GM23338 (cell line): Measurements from ENCODE around the gene ZNHIT1. TPM values are rescaled to one million over a fixed set of nuclear protein-coding genes. Genes with fewer than 3 reads are reported as not detected.

Experiments used
- ATAC-seq: fragments of 200-7000 bp; cut with Tn5 transposase; 3 replicates; pipeline ENCODE4 v1.9.1; 2020
- DNase-seq: peaks from one replicate; pipeline ENCODE4 v3.0.0-alpha.2; 2015; ENCODE audit warnings: low spot score
- H2AFZ ChIP-seq: fragments of 200-600 bp; sonication (generic); 2 replicates; pipeline ENCODE4 v1.8.0; 2016; ENCODE audit warnings: antibody characterized with exemption, mild to moderate bottlenecking, moderate library complexity
- H3F3A ChIP-seq: fragments of 200-600 bp; sonication (generic); replicated peaks from 2 replicates; pipeline ENCODE4 v1.8.0; 2017; ENCODE audit warnings: antibody characterized with exemption, mixed run types, low read depth
- H3K27ac ChIP-seq: fragments of 200-600 bp; sonication (generic); 2 replicates; pipeline ENCODE4 v1.6.1; 2016; ENCODE audit warnings: low read depth
- H3K27me3 ChIP-seq: fragments of 200-600 bp; sonication (generic); 2 replicates; pipeline ENCODE4 v1.8.0; 2016; ENCODE audit warnings: mild to moderate bottlenecking, mixed run types, moderate library complexity; ENCODE audit not compliant: insufficient read depth
- H3K36me3 ChIP-seq: fragments of 200-600 bp; sonication (generic); 2 replicates; pipeline ENCODE4 v1.8.0; 2016; ENCODE audit warnings: mild to moderate bottlenecking; ENCODE audit not compliant: insufficient read depth
- H3K4me1 ChIP-seq: fragments of 200-600 bp; sonication (generic); 2 replicates; pipeline ENCODE4 v1.8.0; 2016; ENCODE audit warnings: mild to moderate bottlenecking, moderate library complexity; ENCODE audit not compliant: insufficient read depth
- H3K4me2 ChIP-seq: fragments of 200-600 bp; sonication (generic); 2 replicates; pipeline ENCODE4 v1.7.1; 2017; ENCODE audit warnings: mixed run types
- H3K4me3 ChIP-seq: fragments of 200-600 bp; sonication (generic); 2 replicates; pipeline ENCODE4 v1.6.1; 2016; ENCODE audit warnings: mixed run types
- H3K79me2 ChIP-seq: fragments of 200-600 bp; sonication (generic); replicated peaks from 2 replicates; pipeline ENCODE4 v1.8.0; 2017; ENCODE audit warnings: mild to moderate bottlenecking; ENCODE audit not compliant: insufficient read depth
- H3K9me2 ChIP-seq: fragments of 200-600 bp; sonication (generic); 2 replicates; pipeline ENCODE4 v1.8.0; 2017; ENCODE audit not compliant: insufficient read depth
- H4K20me1 ChIP-seq: fragments of 200-600 bp; sonication (generic); replicated peaks from 2 replicates; pipeline ENCODE4 v1.8.0; 2017; ENCODE audit warnings: mild to moderate bottlenecking; ENCODE audit not compliant: insufficient read depth
- H3K27ac Mint-ChIP-seq: 2 replicates; pipeline ENCODE4 v1.8.0; 2020; ENCODE audit warnings: inconsistent platforms, mild to moderate bottlenecking, moderate library complexity, mixed read lengths
- H3K27me3 Mint-ChIP-seq: 3 replicates; pipeline ENCODE4 v1.8.0; 2022; ENCODE audit warnings: low read depth, mild to moderate bottlenecking, moderate library complexity, mixed read lengths, inconsistent platforms; ENCODE audit not compliant: insufficient read depth, poor library complexity
- H3K36me3 Mint-ChIP-seq: 3 replicates; pipeline ENCODE4 v1.8.0; 2021; ENCODE audit warnings: low read depth, mild to moderate bottlenecking, inconsistent platforms, moderate library complexity, mixed read lengths
- H3K4me1 Mint-ChIP-seq: 3 replicates; pipeline ENCODE4 v1.8.0; 2020; ENCODE audit warnings: mild to moderate bottlenecking, inconsistent platforms, mixed read lengths
- H3K4me3 Mint-ChIP-seq: 3 replicates; pipeline ENCODE4 v1.8.0; 2021; ENCODE audit warnings: moderate library complexity, mild to moderate bottlenecking, inconsistent platforms, mixed read lengths
- H3K9me3 Mint-ChIP-seq: 3 replicates; pipeline ENCODE4 v1.8.0; 2020; ENCODE audit warnings: moderate library complexity, mild to moderate bottlenecking, inconsistent platforms, mixed read lengths
- CREB1 ChIP-seq: fragments of 250-450 bp; sonication (Bioruptor Pico); IDR thresholded peaks from 2 replicates; pipeline ENCODE4 v1.5.0; 2020; ENCODE audit warnings: low read depth, mild to moderate bottlenecking, moderate library complexity
- EZH2 ChIP-seq: fragments of 200-600 bp; sonication (generic); IDR thresholded peaks from one replicate; pipeline ENCODE4 v1.8.0; 2017; ENCODE audit warnings: antibody characterized with exemption, mild to moderate bottlenecking, low read depth; ENCODE audit not compliant: unreplicated experiment
- EZH2phosphoT487 ChIP-seq: fragments of 200-600 bp; sonication (generic); IDR thresholded peaks from one replicate; pipeline ENCODE4 v1.8.1; 2018; ENCODE audit warnings: antibody characterized with exemption; ENCODE audit not compliant: unreplicated experiment
- JUNB ChIP-seq: IDR thresholded peaks from one replicate; pipeline ENCODE4 v1.6.1; 2016; ENCODE audit warnings: antibody characterized with exemption; ENCODE audit not compliant: unreplicated experiment
- POLR2AphosphoS5 ChIP-seq: IDR thresholded peaks from 2 replicates; pipeline ENCODE4 v1.6.1; 2016; ENCODE audit warnings: antibody characterized with exemption, low read depth
- STAT1 ChIP-seq: IDR thresholded peaks from one replicate; pipeline ENCODE4 v1.6.1; 2016; ENCODE audit warnings: antibody characterized with exemption; ENCODE audit not compliant: unreplicated experiment
- ZNF114 ChIP-seq: fragments of 250-450 bp; sonication (Bioruptor Pico); IDR thresholded peaks from 2 replicates; pipeline ENCODE4 v1.5.0; 2020; ENCODE audit warnings: mild to moderate bottlenecking, moderate library complexity
- ZNF331 ChIP-seq: fragments of 250-450 bp; sonication (Bioruptor Pico); IDR thresholded peaks from 2 replicates; pipeline ENCODE4 v1.5.0; 2020; ENCODE audit warnings: low read depth, mild to moderate bottlenecking, moderate library complexity
- polyA plus RNA-seq: library from polyadenylated mRNA; unstranded; fragments of >200 nt; fragmentation: Nextera tagmentation; extraction: Ambion mirVana; gene quantifications from 2 replicates; pipeline ENCODE4 v1.2.1, GENCODE V29; 2016
- total RNA-seq: library from RNA; depleted of rRNA; stranded (reverse); fragments of >200 nt; shearing (Covaris generic); gene quantifications from 2 replicates; pipeline ENCODE4 v1.2.3, GENCODE V29; 2014
- TF ChIP-seq, protein P1 (sequence below), 2 experiments: fragments of 200-600 bp in 1 of 2; sonication (generic) in 1 of 2; conservative IDR thresholded peaks; 2 replicates each; pipeline versions ENCODE4 v1.5.1 to v1.6.1; 2016 to 2017; ENCODE audit warnings: antibody characterized with exemption in 2 of 2, low read depth in 2 of 2, mild to moderate bottlenecking in 2 of 2, moderate library complexity in 1 of 2
- TF ChIP-seq, protein P2 (sequence below): IDR thresholded peaks from 2 replicates; pipeline ENCODE4 v1.6.1; 2016; ENCODE audit warnings: antibody characterized with exemption
- TF ChIP-seq, protein P3 (sequence below): IDR thresholded peaks from one replicate; pipeline ENCODE4 v1.6.1; 2018; ENCODE audit warnings: antibody characterized with exemption; ENCODE audit not compliant: unreplicated experiment

ZNHIT1 gene
- total and polyA plus RNA-seq, 2 experiments from 2014 or later: 64.6 to 113 TPM

DNA sequence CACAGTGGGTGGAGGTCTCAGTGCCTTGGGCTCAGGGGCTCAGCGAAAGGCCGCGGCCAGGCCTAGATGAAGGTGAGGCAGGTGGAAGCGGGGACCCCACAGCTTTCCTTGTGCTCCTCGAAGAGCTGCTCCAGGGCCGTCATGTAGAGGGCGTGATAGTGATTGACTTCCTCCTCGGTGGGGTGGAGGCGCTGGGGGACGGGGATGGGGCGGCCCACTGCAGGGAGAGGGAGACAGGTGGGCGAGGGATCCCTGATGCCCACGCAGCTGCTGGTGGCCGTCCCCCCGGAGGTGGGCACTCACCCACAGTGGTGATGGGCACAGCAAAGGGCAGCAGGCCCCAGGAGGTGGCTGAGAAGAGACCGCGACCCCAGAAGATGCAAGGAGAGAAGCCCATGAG, 22.1 kb upstream of the ZNHIT1 start:
- no peaks in the 10 kb centered on the region for H3K36me3 ChIP-seq
- no peaks in the 10 kb centered on the region for H3K9me2 ChIP-seq
- H3K4me1 ChIP-seq: peaks cover 10% of the 10 kb centered on the region
- H3K36me3 Mint-ChIP-seq: no peaks in the 10 kb centered on the region
- H3K27ac Mint-ChIP-seq: no peak overlapping the region
- H2AFZ ChIP-seq: no peak overlapping the region
- DNase-seq: no peak
- H3K4me3 ChIP-seq: no peak overlapping the region
- TF ChIP-seq, protein P1, sequence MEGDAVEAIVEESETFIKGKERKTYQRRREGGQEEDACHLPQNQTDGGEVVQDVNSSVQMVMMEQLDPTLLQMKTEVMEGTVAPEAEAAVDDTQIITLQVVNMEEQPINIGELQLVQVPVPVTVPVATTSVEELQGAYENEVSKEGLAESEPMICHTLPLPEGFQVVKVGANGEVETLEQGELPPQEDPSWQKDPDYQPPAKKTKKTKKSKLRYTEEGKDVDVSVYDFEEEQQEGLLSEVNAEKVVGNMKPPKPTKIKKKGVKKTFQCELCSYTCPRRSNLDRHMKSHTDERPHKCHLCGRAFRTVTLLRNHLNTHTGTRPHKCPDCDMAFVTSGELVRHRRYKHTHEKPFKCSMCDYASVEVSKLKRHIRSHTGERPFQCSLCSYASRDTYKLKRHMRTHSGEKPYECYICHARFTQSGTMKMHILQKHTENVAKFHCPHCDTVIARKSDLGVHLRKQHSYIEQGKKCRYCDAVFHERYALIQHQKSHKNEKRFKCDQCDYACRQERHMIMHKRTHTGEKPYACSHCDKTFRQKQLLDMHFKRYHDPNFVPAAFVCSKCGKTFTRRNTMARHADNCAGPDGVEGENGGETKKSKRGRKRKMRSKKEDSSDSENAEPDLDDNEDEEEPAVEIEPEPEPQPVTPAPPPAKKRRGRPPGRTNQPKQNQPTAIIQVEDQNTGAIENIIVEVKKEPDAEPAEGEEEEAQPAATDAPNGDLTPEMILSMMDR (conservative IDR thresholded peaks at IDR 0.05; ENCODE audit: low read depth in 2 of 2): peak in 1 of 2 experiments; percentile 18; a peak in 1 of 4 replicates
- no peak for TF ChIP-seq ZNF114
- H3K9me3 Mint-ChIP-seq: peaks cover 5% of the 10 kb centered on the region; the same call in 2 of the 3 replicates
- no peak overlapping the region for H3K27ac ChIP-seq
- no peak overlapping the region for H3K4me2 ChIP-seq
- peaks cover 12% of the 10 kb centered on the region for H3K27me3 Mint-ChIP-seq
- no peak for ATAC-seq
- no peaks in the 10 kb centered on the region for H3K79me2 ChIP-seq
- peaks cover 4% of the 10 kb centered on the region; the same call in 1 of the 2 replicates for H3F3A ChIP-seq
- no peaks in the 10 kb centered on the region for H4K20me1 ChIP-seq
- peaks cover 7% of the 10 kb centered on the region; the same call in 1 of the 2 replicates for H3K27me3 ChIP-seq
- H3K4me1 Mint-ChIP-seq: peaks cover 13% of the 10 kb centered on the region
- H3K4me3 Mint-ChIP-seq: no peak overlapping the region

GRCh38 chr7:101197991-101198390, 20.0 kb upstream of the ZNHIT1 start:
- Mint-ChIP-seq H3K27me3 (peaks cover 20% of the 10 kb centered on the region), H3K4me1 (peaks cover 18% of the 10 kb centered on the region), H3K27ac (no peak overlapping the region), H3K36me3 (no peaks in the 10 kb centered on the region), H3K9me3 (no peaks in the 10 kb centered on the region), H3K4me3 (no peak overlapping the region)
- Histone ChIP-seq H3K9me2 (no peaks in the 10 kb centered on the region), H3K36me3 (no peaks in the 10 kb centered on the region), H3K79me2 (no peaks in the 10 kb centered on the region), H3K4me2 (no peak overlapping the region), H3K4me3 (no peak overlapping the region), H3K27me3 (peaks cover 25% of the 10 kb centered on the region), H3F3A (peaks cover 9% of the 10 kb centered on the region), H4K20me1 (no peaks in the 10 kb centered on the region), H3K27ac (no peak overlapping the region), H2AFZ (peak overlapping the region; percentile 59), H3K4me1 (peaks cover 16% of the 10 kb centered on the region)
- peak; percentile 29 for DNase-seq
- ATAC-seq: no peak
- no peak for TF ChIP-seq EZH2
- TF ChIP-seq, protein P1 (conservative IDR thresholded peaks at IDR 0.05; ENCODE audit: low read depth in 2 of 2): no peak
- no peak for TF ChIP-seq STAT1
- TF ChIP-seq ZNF331 (CRISPR knock-in tag): no peak
- TF ChIP-seq EZH2phosphoT487: no peak
- TF ChIP-seq, protein P2, sequence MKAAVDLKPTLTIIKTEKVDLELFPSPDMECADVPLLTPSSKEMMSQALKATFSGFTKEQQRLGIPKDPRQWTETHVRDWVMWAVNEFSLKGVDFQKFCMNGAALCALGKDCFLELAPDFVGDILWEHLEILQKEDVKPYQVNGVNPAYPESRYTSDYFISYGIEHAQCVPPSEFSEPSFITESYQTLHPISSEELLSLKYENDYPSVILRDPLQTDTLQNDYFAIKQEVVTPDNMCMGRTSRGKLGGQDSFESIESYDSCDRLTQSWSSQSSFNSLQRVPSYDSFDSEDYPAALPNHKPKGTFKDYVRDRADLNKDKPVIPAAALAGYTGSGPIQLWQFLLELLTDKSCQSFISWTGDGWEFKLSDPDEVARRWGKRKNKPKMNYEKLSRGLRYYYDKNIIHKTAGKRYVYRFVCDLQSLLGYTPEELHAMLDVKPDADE: no peak
- TF ChIP-seq JUNB: no peak
- TF ChIP-seq ZNF114: no peak
- TF ChIP-seq CREB1 (CRISPR knock-in tag): no peak
- TF ChIP-seq, protein P3, sequence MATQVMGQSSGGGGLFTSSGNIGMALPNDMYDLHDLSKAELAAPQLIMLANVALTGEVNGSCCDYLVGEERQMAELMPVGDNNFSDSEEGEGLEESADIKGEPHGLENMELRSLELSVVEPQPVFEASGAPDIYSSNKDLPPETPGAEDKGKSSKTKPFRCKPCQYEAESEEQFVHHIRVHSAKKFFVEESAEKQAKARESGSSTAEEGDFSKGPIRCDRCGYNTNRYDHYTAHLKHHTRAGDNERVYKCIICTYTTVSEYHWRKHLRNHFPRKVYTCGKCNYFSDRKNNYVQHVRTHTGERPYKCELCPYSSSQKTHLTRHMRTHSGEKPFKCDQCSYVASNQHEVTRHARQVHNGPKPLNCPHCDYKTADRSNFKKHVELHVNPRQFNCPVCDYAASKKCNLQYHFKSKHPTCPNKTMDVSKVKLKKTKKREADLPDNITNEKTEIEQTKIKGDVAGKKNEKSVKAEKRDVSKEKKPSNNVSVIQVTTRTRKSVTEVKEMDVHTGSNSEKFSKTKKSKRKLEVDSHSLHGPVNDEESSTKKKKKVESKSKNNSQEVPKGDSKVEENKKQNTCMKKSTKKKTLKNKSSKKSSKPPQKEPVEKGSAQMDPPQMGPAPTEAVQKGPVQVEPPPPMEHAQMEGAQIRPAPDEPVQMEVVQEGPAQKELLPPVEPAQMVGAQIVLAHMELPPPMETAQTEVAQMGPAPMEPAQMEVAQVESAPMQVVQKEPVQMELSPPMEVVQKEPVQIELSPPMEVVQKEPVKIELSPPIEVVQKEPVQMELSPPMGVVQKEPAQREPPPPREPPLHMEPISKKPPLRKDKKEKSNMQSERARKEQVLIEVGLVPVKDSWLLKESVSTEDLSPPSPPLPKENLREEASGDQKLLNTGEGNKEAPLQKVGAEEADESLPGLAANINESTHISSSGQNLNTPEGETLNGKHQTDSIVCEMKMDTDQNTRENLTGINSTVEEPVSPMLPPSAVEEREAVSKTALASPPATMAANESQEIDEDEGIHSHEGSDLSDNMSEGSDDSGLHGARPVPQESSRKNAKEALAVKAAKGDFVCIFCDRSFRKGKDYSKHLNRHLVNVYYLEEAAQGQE: no peak
- TF ChIP-seq POLR2AphosphoS5: no peak
